Testis (tissue), 2 donors: ENCODE results near the gene NFKBIE.

Source experiments
- POLR2A ChIP-seq: fragments of 450-650 bp; IDR thresholded peaks from one replicate; pipeline ENCODE4 v1.6.1; 2017; ENCODE audit warnings: antibody characterized with exemption, mild to moderate bottlenecking, moderate library complexity
- TF ChIP-seq, protein P1 (sequence below), 3 experiments: fragments of 450-650 bp in 2 of 3; fragments of 200-600 bp in 1 of 3; sonication (generic) in 1 of 3; IDR thresholded peaks; one replicate each; pipeline ENCODE4 v1.5.1; 2016 to 2019; ENCODE audit warnings: antibody characterized with exemption in 3 of 3, mild to moderate bottlenecking in 2 of 3, moderate library complexity in 1 of 3

DNA sequence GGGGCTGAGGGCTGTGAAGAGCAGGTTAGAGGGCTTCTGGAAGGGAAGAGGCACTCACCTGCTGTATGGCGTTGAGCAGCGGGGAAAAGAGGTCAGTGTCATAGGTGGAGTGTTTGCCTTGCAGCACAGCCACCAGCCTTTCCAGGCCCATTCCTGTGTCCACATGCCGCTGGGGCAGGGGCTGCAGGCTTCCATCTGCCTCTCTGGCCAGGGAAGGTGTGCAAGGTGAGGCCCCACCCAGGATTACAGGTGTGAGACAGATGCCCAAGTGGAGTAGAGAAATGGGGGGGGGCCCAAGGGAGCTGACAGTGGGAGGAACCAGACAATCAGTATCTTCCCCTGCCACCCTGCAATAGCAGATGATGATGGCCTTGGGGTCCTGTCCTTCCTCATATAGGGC is 44.9 kb upstream of the NFKBIE start:
- TF ChIP-seq POLR2A: no peak
- TF ChIP-seq, protein P1, sequence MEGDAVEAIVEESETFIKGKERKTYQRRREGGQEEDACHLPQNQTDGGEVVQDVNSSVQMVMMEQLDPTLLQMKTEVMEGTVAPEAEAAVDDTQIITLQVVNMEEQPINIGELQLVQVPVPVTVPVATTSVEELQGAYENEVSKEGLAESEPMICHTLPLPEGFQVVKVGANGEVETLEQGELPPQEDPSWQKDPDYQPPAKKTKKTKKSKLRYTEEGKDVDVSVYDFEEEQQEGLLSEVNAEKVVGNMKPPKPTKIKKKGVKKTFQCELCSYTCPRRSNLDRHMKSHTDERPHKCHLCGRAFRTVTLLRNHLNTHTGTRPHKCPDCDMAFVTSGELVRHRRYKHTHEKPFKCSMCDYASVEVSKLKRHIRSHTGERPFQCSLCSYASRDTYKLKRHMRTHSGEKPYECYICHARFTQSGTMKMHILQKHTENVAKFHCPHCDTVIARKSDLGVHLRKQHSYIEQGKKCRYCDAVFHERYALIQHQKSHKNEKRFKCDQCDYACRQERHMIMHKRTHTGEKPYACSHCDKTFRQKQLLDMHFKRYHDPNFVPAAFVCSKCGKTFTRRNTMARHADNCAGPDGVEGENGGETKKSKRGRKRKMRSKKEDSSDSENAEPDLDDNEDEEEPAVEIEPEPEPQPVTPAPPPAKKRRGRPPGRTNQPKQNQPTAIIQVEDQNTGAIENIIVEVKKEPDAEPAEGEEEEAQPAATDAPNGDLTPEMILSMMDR (IDR thresholded peaks at IDR 0.05): no peak
